ENCODE results near the gene RAB23.

The RAB23 gene

DNA sequence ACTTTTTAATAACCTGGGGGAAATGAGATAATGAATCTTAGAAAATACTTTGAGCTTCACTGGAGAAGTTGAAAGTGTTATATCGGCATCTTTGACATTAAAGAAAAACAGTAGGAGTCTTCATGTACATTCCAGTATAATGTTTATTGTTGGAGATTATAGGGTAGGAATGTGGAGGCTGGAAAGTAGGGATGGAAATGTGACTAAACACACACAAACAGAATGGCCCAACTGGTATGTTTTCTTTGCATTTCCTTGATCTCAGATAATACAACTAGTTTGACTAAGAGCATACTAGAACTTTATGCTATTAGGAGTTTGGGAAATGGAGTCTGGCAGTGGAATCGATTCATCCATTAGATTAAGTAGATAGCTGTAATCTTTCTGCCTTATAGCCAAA, 60.1 kb downstream of the RAB23 start:
- Histone ChIP-seq H3K18ac (ENCODE audit: low read length) (no peak overlapping the region), H4K91ac (ENCODE audit: low read depth, low read length, poor library complexity) (no peak overlapping the region), H3K79me1 (ENCODE audit: low read depth, low read length) (no peaks in the 10 kb centered on the region), H2BK120ac (ENCODE audit: low read depth, low read length) (no peak overlapping the region), H3K9ac (ENCODE audit: low read depth, low read length, poor library complexity) (no peak overlapping the region), H3K4me2 (ENCODE audit: insufficient read depth, low read length, poor library complexity, severe bottlenecking) (no peak overlapping the region), H4K8ac (ENCODE audit: low read depth, low read length) (no peak overlapping the region), H3K4me3 (ENCODE audit: low read length in 2 of 2) (no peak overlapping the region), H3K27ac (replicated peaks; ENCODE audit: low read length) (no peak overlapping the region), H3K36me3 (replicated peaks in 1 of 2; ENCODE audit: control insufficient read depth in 2 of 2, insufficient read depth in 2 of 2, low read length in 2 of 2) (peaks cover 2 to 44% of the 10 kb centered on the region in 2 donors), H3K4ac (ENCODE audit: low read length) (no peak overlapping the region), H2BK15ac (ENCODE audit: low read length) (no peak overlapping the region), H2AK5ac (ENCODE audit: low read depth, low read length) (no peak overlapping the region), H3K4me1 (ENCODE audit: control insufficient read depth in 2 of 2, insufficient read depth in 1 of 2, low read depth in 1 of 2, low read length in 2 of 2) (no peaks in the 10 kb centered on the region), H3K14ac (ENCODE audit: low read length) (no peak overlapping the region), H3K23ac (ENCODE audit: low read depth, low read length, poor library complexity) (no peak overlapping the region), H2AFZ (ENCODE audit: low read length) (no peak overlapping the region), H3K9me3 (replicated peaks in 1 of 2; ENCODE audit: control insufficient read depth in 2 of 2, insufficient read depth in 1 of 2, low read depth in 1 of 2, low read length in 2 of 2) (peaks cover 2 to 20% of the 10 kb centered on the region in 2 donors), H2BK12ac (ENCODE audit: low read length) (no peak overlapping the region), H2BK5ac (ENCODE audit: low read length) (no peak overlapping the region), H3K27me3 (ENCODE audit: control insufficient read depth in 3 of 3, insufficient read depth in 3 of 3, low read depth in 1 of 3, low read length in 3 of 3) (no peaks in the 10 kb centered on the region)
- WGBS, 2 donors (ENCODE audit: extremely low coverage in 2 of 2, insufficient read length in 2 of 2, insufficient replicate concordance in 1 of 2), result no CpG with 5 or more reads among the region's 2 CpGs
- no peak for DNase-seq (ENCODE audit: low spot score)

DNA sequence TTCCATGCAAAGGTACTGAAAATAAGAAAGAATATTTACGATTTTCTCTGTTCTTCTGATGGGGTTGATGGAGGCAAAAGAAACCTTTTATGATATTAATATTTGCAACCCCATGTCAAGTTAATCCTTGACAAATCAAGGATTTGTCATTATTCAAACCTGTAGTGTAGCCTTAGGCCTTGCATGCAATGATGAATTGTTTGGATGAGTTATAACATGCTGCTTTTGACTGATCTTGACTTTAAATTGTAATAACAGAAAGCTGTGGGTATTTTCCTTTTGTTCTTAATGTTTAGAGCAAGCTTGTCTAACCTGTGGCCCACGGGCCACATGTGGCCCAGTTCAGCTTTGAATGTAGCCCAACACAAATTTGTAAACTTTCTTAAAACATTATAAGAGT, 63.0 kb downstream of the RAB23 start:
- Histone ChIP-seq H3K27ac (replicated peaks; ENCODE audit: low read length) (no peak overlapping the region), H2AK5ac (ENCODE audit: low read depth, low read length) (no peak overlapping the region), H2BK120ac (ENCODE audit: low read depth, low read length) (no peak overlapping the region), H3K4me3 (ENCODE audit: low read length in 2 of 2) (no peak overlapping the region), H3K4ac (ENCODE audit: low read length) (no peak overlapping the region), H3K9me3 (replicated peaks in 1 of 2; ENCODE audit: control insufficient read depth in 2 of 2, insufficient read depth in 1 of 2, low read depth in 1 of 2, low read length in 2 of 2) (peaks cover 0 to 5% of the 10 kb centered on the region in 2 donors), H4K8ac (ENCODE audit: low read depth, low read length) (no peak overlapping the region), H3K79me1 (ENCODE audit: low read depth, low read length) (no peaks in the 10 kb centered on the region), H3K4me1 (ENCODE audit: control insufficient read depth in 2 of 2, insufficient read depth in 1 of 2, low read depth in 1 of 2, low read length in 2 of 2) (no peaks in the 10 kb centered on the region), H3K9ac (ENCODE audit: low read depth, low read length, poor library complexity) (no peak overlapping the region), H2BK12ac (ENCODE audit: low read length) (no peak overlapping the region), H3K4me2 (ENCODE audit: insufficient read depth, low read length, poor library complexity, severe bottlenecking) (no peak overlapping the region), H2BK5ac (ENCODE audit: low read length) (no peak overlapping the region), H4K91ac (ENCODE audit: low read depth, low read length, poor library complexity) (no peak overlapping the region), H2AFZ (ENCODE audit: low read length) (no peak overlapping the region), H3K14ac (ENCODE audit: low read length) (no peak overlapping the region), H2BK15ac (ENCODE audit: low read length) (no peak overlapping the region), H3K23ac (ENCODE audit: low read depth, low read length, poor library complexity) (no peak overlapping the region), H3K18ac (ENCODE audit: low read length) (no peak overlapping the region), H3K36me3 (replicated peaks in 1 of 2; ENCODE audit: control insufficient read depth in 2 of 2, insufficient read depth in 2 of 2, low read length in 2 of 2) (peaks cover 2 to 41% of the 10 kb centered on the region in 2 donors), H3K27me3 (ENCODE audit: control insufficient read depth in 3 of 3, insufficient read depth in 3 of 3, low read depth in 1 of 3, low read length in 3 of 3) (no peaks in the 10 kb centered on the region)
- WGBS, 2 donors (ENCODE audit: extremely low coverage in 2 of 2, insufficient read length in 2 of 2, insufficient replicate concordance in 1 of 2), result no CpG with 5 or more reads among the region's 2 CpGs
- DNase-seq (ENCODE audit: low spot score), result no peak

DNA sequence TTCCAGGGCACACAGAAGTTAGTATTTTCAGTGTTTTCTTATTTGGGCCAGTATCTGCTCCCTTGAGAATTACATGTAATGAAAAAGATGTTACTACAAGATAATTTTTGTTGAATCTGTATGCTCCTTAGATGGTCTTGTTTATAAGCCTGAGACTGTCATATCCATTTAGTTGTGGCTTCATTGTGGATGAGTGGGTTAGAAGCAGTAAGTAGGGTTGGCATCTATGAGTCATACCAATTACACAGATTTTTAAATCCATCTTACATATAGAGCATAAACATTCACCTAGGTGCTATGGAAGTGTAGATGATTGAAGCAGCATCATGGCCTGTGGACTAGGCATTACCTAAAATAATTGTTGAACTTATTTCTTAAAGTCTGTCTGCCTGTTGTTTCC, 63.4 kb downstream of the RAB23 start:
- no peak overlapping the region for H3K23ac ChIP-seq (ENCODE audit: low read depth, low read length, poor library complexity)
- H3K9me3 ChIP-seq (replicated peaks in 1 of 2; ENCODE audit: control insufficient read depth in 2 of 2, insufficient read depth in 1 of 2, low read depth in 1 of 2, low read length in 2 of 2), result no peaks in the 10 kb centered on the region
- no peaks in the 10 kb centered on the region for H3K4me1 ChIP-seq (ENCODE audit: control insufficient read depth in 2 of 2, insufficient read depth in 1 of 2, low read depth in 1 of 2, low read length in 2 of 2)
- H2AFZ ChIP-seq (ENCODE audit: low read length), result no peak overlapping the region
- DNase-seq (ENCODE audit: low spot score), result no peak
- H2BK5ac ChIP-seq (ENCODE audit: low read length), result no peak overlapping the region
- H3K18ac ChIP-seq (ENCODE audit: low read length), result no peak overlapping the region
- no peak overlapping the region for H3K4me2 ChIP-seq (ENCODE audit: insufficient read depth, low read length, poor library complexity, severe bottlenecking)
- H3K14ac ChIP-seq (ENCODE audit: low read length), result no peak overlapping the region
- peaks cover 2 to 42% of the 10 kb centered on the region in 2 donors for H3K36me3 ChIP-seq (replicated peaks in 1 of 2; ENCODE audit: control insufficient read depth in 2 of 2, insufficient read depth in 2 of 2, low read length in 2 of 2)
- no peak overlapping the region for H2BK120ac ChIP-seq (ENCODE audit: low read depth, low read length)
- no peak overlapping the region for H3K9ac ChIP-seq (ENCODE audit: low read depth, low read length, poor library complexity)
- H3K27ac ChIP-seq (replicated peaks; ENCODE audit: low read length), result no peak overlapping the region
- no peak overlapping the region for H4K91ac ChIP-seq (ENCODE audit: low read depth, low read length, poor library complexity)
- H2BK12ac ChIP-seq (ENCODE audit: low read length), result no peak overlapping the region
- no peak overlapping the region for H2BK15ac ChIP-seq (ENCODE audit: low read length)
- H4K8ac ChIP-seq (ENCODE audit: low read depth, low read length), result no peak overlapping the region
- H3K4ac ChIP-seq (ENCODE audit: low read length), result no peak overlapping the region
- no peak overlapping the region for H2AK5ac ChIP-seq (ENCODE audit: low read depth, low read length)
- H3K27me3 ChIP-seq (ENCODE audit: control insufficient read depth in 3 of 3, insufficient read depth in 3 of 3, low read depth in 1 of 3, low read length in 3 of 3), result no peaks in the 10 kb centered on the region
- H3K4me3 ChIP-seq (ENCODE audit: low read length in 2 of 2), result no peak overlapping the region
- H3K79me1 ChIP-seq (ENCODE audit: low read depth, low read length), result no peaks in the 10 kb centered on the region

DNA sequence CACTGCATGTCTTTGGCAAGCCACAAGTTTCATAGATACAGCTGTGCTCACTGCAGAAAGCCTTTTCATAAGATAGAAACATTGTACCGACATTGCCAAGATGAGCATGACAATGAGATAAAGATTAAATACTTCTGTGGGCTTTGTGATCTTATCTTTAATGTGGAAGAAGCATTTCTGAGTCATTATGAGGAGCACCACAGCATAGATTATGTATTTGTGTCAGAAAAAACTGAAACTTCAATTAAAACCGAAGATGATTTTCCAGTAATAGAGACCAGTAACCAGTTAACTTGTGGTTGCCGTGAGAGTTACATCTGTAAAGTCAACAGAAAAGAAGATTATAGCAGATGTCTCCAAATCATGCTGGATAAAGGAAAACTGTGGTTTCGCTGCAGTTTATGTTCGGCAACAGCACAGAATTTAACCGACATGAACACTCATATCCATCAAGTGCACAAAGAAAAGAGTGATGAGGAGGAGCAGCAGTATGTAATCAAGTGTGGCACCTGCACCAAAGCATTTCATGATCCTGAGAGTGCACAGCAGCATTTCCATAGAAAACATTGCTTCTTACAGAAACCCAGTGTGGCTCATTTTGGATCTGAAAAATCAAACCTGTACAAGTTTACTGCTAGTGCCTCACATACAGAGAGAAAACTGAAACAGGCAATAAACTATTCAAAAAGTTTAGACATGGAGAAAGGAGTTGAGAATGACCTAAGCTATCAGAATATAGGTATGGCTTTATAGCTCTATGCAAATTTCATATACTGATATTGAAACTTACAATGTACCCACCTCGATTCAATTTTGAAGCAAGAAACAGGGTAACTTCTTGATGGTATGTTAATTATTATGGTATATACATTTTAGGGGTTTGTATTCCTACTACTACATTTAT, 73.9 kb downstream of the RAB23 start:
- no peaks in the 10 kb centered on the region for H3K4me1 ChIP-seq (ENCODE audit: control insufficient read depth in 2 of 2, insufficient read depth in 1 of 2, low read depth in 1 of 2, low read length in 2 of 2)
- H2BK5ac ChIP-seq (ENCODE audit: low read length), result no peak overlapping the region
- no peak overlapping the region for H3K4me2 ChIP-seq (ENCODE audit: insufficient read depth, low read length, poor library complexity, severe bottlenecking)
- H3K9me3 ChIP-seq (replicated peaks in 1 of 2; ENCODE audit: control insufficient read depth in 2 of 2, insufficient read depth in 1 of 2, low read depth in 1 of 2, low read length in 2 of 2), result peaks cover 0 to 5% of the 10 kb centered on the region in 2 donors
- H3K18ac ChIP-seq (ENCODE audit: low read length), result no peak overlapping the region
- H2AFZ ChIP-seq (ENCODE audit: low read length), result no peak overlapping the region
- H3K27ac ChIP-seq (replicated peaks; ENCODE audit: low read length), result no peak overlapping the region
- no peak overlapping the region for H2BK12ac ChIP-seq (ENCODE audit: low read length)
- no peaks in the 10 kb centered on the region for H3K27me3 ChIP-seq (ENCODE audit: control insufficient read depth in 3 of 3, insufficient read depth in 3 of 3, low read depth in 1 of 3, low read length in 3 of 3)
- no peaks in the 10 kb centered on the region for H3K79me1 ChIP-seq (ENCODE audit: low read depth, low read length)
- no peak for DNase-seq (ENCODE audit: low spot score)
- H4K91ac ChIP-seq (ENCODE audit: low read depth, low read length, poor library complexity), result no peak overlapping the region
- no peak overlapping the region for H4K8ac ChIP-seq (ENCODE audit: low read depth, low read length)
- no CpG with 5 or more reads among the region's 7 CpGs for WGBS, 2 donors (ENCODE audit: extremely low coverage in 2 of 2, insufficient read length in 2 of 2, insufficient replicate concordance in 1 of 2)
- H3K4ac ChIP-seq (ENCODE audit: low read length), result no peak overlapping the region
- H2BK15ac ChIP-seq (ENCODE audit: low read length), result no peak overlapping the region
- no peak overlapping the region for H3K9ac ChIP-seq (ENCODE audit: low read depth, low read length, poor library complexity)
- no peak overlapping the region for H3K14ac ChIP-seq (ENCODE audit: low read length)
- no peak overlapping the region for H3K23ac ChIP-seq (ENCODE audit: low read depth, low read length, poor library complexity)
- no peak overlapping the region for H3K4me3 ChIP-seq (ENCODE audit: low read length in 2 of 2)
- H3K36me3 ChIP-seq (replicated peaks in 1 of 2; ENCODE audit: control insufficient read depth in 2 of 2, insufficient read depth in 2 of 2, low read length in 2 of 2), result peaks cover 9 to 86% of the 10 kb centered on the region in 2 donors
- H2AK5ac ChIP-seq (ENCODE audit: low read depth, low read length), result no peak overlapping the region
- H2BK120ac ChIP-seq (ENCODE audit: low read depth, low read length), result no peak overlapping the region

All from neuronal stem cell (in vitro differentiated cells).